Activated naive CD4-positive, alpha-beta T cell treated with anti-CD3 and anti-CD28 coated beads, Interleukin-2, amount 50 U/mL, for 24 hours (primary cell): ENCODE data around the gene PRKD1.

Experiments
- H3K27ac Mint-ChIP-seq: one replicate; pipeline ENCODE4 v1.8.0; 2021; ENCODE audit warnings: mild to moderate bottlenecking, mixed read lengths
- H3K27me3 Mint-ChIP-seq: one replicate; pipeline ENCODE4 v1.8.0; 2021; ENCODE audit warnings: mixed read lengths
- H3K36me3 Mint-ChIP-seq: one replicate; pipeline ENCODE4 v1.8.0; 2021; ENCODE audit warnings: mixed read lengths
- H3K4me1 Mint-ChIP-seq: one replicate; pipeline ENCODE4 v1.8.0; 2021; ENCODE audit warnings: mixed read lengths
- H3K4me3 Mint-ChIP-seq: one replicate; pipeline ENCODE4 v1.8.0; 2021; ENCODE audit warnings: mild to moderate bottlenecking, mixed read lengths
- H3K9me3 Mint-ChIP-seq: one replicate; pipeline ENCODE4 v1.8.0; 2021; ENCODE audit warnings: mixed read lengths

The PRKD1 gene

DNA sequence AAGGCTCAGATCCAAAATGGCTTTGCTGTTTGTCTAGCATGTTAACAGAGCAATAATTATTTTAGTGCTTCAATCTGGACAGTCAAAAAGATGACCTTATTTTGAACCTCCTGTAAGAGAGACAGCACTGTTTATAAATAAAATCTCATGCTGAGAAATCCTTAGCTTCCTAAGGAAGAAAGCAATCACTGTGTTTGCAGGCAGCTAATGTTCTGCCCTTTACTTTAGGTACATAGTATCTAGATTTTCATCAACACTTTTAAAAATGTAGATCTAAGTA lies 105.3 kb downstream of the PRKD1 start:
- H3K4me3 Mint-ChIP-seq, result no peak overlapping the region
- peaks cover 5% of the 10 kb centered on the region for H3K9me3 Mint-ChIP-seq
- H3K36me3 Mint-ChIP-seq, result no peaks in the 10 kb centered on the region
- no peak overlapping the region for H3K27ac Mint-ChIP-seq
- no peaks in the 10 kb centered on the region for H3K27me3 Mint-ChIP-seq
- no peaks in the 10 kb centered on the region for H3K4me1 Mint-ChIP-seq

DNA sequence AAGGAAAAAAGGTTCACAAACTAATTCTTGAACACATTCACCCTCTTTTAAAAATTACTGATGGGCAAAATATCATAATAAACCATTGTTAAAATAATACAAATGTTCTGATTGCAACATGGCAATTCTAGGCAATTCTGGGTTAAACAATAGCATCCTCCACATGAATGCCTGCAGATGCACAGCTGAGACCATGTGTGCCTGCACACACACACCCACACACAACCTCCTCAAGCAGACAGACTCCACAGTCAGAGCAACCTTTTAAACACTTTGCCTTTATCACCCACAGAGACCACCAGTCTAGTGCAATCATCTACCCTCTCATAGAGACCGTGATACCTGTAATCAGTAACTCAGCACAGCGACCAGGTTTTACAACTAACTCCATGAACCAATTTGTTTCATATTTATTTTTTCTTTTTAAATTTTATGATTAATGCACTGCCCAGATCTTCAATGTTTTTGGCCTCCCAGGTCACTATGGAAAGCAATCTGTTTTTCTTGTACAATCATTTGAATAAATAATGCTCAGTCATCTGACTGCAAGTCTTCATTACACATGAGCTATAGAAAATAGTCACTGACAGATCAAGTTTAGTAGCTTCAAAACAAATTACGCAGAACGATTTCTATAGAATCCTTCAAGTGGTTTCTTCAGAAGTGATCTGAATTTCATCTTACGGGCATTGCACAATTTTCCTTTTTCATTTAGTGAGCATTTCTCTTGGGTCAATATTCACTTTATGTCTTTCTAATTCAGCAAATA lies 105.8 kb downstream of the PRKD1 start:
- Mint-ChIP-seq H3K27me3 (no peaks in the 10 kb centered on the region), H3K9me3 (peaks cover 5% of the 10 kb centered on the region), H3K36me3 (no peaks in the 10 kb centered on the region), H3K4me1 (no peaks in the 10 kb centered on the region), H3K4me3 (no peak overlapping the region), H3K27ac (no peak overlapping the region)

GRCh38 chr14:29821242-29821641 lies 106.4 kb downstream of the PRKD1 start:
- Mint-ChIP-seq H3K4me1 (no peaks in the 10 kb centered on the region), H3K9me3 (peaks cover 5% of the 10 kb centered on the region), H3K4me3 (no peak overlapping the region), H3K36me3 (no peaks in the 10 kb centered on the region), H3K27me3 (no peaks in the 10 kb centered on the region), H3K27ac (no peak overlapping the region)

GRCh38 chr14:29820785-29821184 lies 106.9 kb downstream of the PRKD1 start:
- Mint-ChIP-seq H3K4me1 (no peaks in the 10 kb centered on the region), H3K4me3 (no peak overlapping the region), H3K36me3 (no peaks in the 10 kb centered on the region), H3K9me3 (peaks cover 5% of the 10 kb centered on the region), H3K27me3 (no peaks in the 10 kb centered on the region), H3K27ac (no peak overlapping the region)

- Mint-ChIP-seq H3K9me3 (no peaks in the 10 kb centered on the region), H3K36me3 (no peaks in the 10 kb centered on the region)
Measured at GRCh38 chr14:29817767-29818405, 109.8 kb downstream of the PRKD1 start.

GRCh38 chr14:29815016-29815674 lies 112.5 kb downstream of the PRKD1 start:
- H3K9me3 Mint-ChIP-seq, result no peaks in the 10 kb centered on the region
- no peaks in the 10 kb centered on the region for H3K27me3 Mint-ChIP-seq
- no peak overlapping the region for H3K4me3 Mint-ChIP-seq
- no peak overlapping the region for H3K27ac Mint-ChIP-seq
- H3K36me3 Mint-ChIP-seq, result no peaks in the 10 kb centered on the region
- H3K4me1 Mint-ChIP-seq, result no peaks in the 10 kb centered on the region

More at GRCh38 chr14:29817767-29818405, 109.8 kb downstream of the PRKD1 start:
- H3K27me3 Mint-ChIP-seq, result no peaks in the 10 kb centered on the region
- H3K4me1 Mint-ChIP-seq, result no peaks in the 10 kb centered on the region
- H3K27ac Mint-ChIP-seq, result no peak overlapping the region
- H3K4me3 Mint-ChIP-seq, result no peak overlapping the region

- no peak overlapping the region for H3K4me3 Mint-ChIP-seq
- no peaks in the 10 kb centered on the region for H3K4me1 Mint-ChIP-seq
- no peak overlapping the region for H3K27ac Mint-ChIP-seq
- no peaks in the 10 kb centered on the region for H3K9me3 Mint-ChIP-seq
- H3K27me3 Mint-ChIP-seq, result no peaks in the 10 kb centered on the region
- H3K36me3 Mint-ChIP-seq, result no peaks in the 10 kb centered on the region
Measured at GRCh38 chr14:29814156-29815015, 113.3 kb downstream of the PRKD1 start.

GRCh38 chr14:29810682-29811081 lies 117.0 kb downstream of the PRKD1 start:
- H3K27ac Mint-ChIP-seq, result no peak overlapping the region
- H3K9me3 Mint-ChIP-seq, result no peaks in the 10 kb centered on the region
- no peaks in the 10 kb centered on the region for H3K36me3 Mint-ChIP-seq
- H3K4me3 Mint-ChIP-seq, result no peak overlapping the region
- H3K4me1 Mint-ChIP-seq, result no peaks in the 10 kb centered on the region
- H3K27me3 Mint-ChIP-seq, result no peaks in the 10 kb centered on the region

- Mint-ChIP-seq H3K9me3 (no peaks in the 10 kb centered on the region), H3K36me3 (no peaks in the 10 kb centered on the region), H3K27me3 (no peaks in the 10 kb centered on the region), H3K4me3 (no peak overlapping the region), H3K27ac (no peak overlapping the region), H3K4me1 (no peaks in the 10 kb centered on the region)
Measured at GRCh38 chr14:29810064-29810463, 117.6 kb downstream of the PRKD1 start.

- Mint-ChIP-seq H3K4me1 (no peaks in the 10 kb centered on the region), H3K4me3 (no peak overlapping the region), H3K36me3 (no peaks in the 10 kb centered on the region)
Measured at GRCh38 chr14:29806124-29806517, 121.5 kb downstream of the PRKD1 start.

GRCh38 chr14:29805415-29806123 lies 122.1 kb downstream of the PRKD1 start:
- no peak overlapping the region for H3K4me3 Mint-ChIP-seq
- H3K27ac Mint-ChIP-seq, result no peak overlapping the region
- H3K27me3 Mint-ChIP-seq, result no peaks in the 10 kb centered on the region
- no peaks in the 10 kb centered on the region for H3K9me3 Mint-ChIP-seq
- no peaks in the 10 kb centered on the region for H3K36me3 Mint-ChIP-seq
- no peaks in the 10 kb centered on the region for H3K4me1 Mint-ChIP-seq

More at GRCh38 chr14:29806124-29806517, 121.5 kb downstream of the PRKD1 start:
- H3K9me3 Mint-ChIP-seq, result no peaks in the 10 kb centered on the region
- H3K27me3 Mint-ChIP-seq, result no peaks in the 10 kb centered on the region
- no peak overlapping the region for H3K27ac Mint-ChIP-seq

DNA sequence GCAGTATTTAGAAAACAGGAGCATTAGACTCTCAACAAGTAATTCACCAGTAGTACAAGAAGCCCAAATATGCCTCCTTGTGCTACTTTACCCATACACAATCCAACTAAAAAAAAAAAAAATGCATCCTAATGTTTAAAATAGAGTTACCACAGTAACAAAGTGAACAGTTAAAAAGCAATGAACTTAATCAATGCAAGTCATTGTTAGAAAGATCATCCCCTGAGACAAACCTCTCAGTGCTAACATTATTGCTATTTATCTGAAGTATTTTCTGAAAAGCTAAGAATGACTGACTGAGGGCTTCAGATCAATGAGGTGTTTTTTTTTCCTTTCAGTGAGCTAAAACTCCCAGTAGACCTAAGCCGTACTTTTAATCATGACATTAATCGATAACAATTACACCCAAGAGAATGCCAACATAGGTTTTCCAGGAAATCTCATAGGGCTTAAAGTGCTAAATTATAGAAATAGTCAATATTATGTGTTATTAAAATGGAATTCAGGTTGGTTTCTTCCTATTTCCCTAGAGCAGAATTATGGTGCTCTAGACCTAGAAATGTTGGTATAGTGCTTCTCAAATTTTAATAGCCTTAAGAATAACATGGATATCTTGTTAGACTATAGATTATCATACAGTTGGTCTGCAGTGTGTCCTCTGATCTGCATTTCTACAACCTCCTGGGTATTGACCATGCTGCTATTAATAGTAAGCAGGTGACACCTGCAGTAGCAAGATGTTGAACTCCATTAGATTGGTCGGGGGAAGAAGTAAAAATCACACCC lies 123.0 kb downstream of the PRKD1 start:
- H3K4me3 Mint-ChIP-seq, result no peak overlapping the region
- no peaks in the 10 kb centered on the region for H3K36me3 Mint-ChIP-seq
- no peaks in the 10 kb centered on the region for H3K4me1 Mint-ChIP-seq
- H3K27me3 Mint-ChIP-seq, result no peaks in the 10 kb centered on the region
- H3K27ac Mint-ChIP-seq, result no peak overlapping the region
- H3K9me3 Mint-ChIP-seq, result no peaks in the 10 kb centered on the region

GRCh38 chr14:29803045-29803444 lies 124.6 kb downstream of the PRKD1 start:
- Mint-ChIP-seq H3K4me1 (no peaks in the 10 kb centered on the region), H3K4me3 (no peak overlapping the region), H3K27ac (no peak overlapping the region), H3K27me3 (no peaks in the 10 kb centered on the region), H3K36me3 (no peaks in the 10 kb centered on the region), H3K9me3 (no peaks in the 10 kb centered on the region)

DNA sequence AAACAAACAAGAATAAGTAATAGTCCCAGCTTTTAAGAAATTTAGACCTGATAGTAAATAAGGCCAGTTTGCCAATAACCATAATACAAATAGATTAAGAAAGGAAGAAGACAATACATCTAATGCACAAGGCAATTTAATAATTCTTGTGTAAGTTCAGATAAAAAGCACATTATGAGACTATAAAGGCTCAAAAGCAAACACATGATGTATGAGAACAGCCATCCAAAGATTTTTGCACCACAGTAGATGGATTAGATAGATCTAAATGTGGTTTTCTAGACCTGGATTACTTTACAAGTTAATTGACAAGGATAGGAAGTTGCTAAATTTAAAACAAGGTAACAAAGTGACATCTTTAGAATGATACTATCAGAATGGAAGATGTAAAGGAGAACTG lies 125.4 kb downstream of the PRKD1 start:
- Mint-ChIP-seq H3K4me3 (no peak overlapping the region), H3K27ac (no peak overlapping the region), H3K36me3 (no peaks in the 10 kb centered on the region), H3K27me3 (no peaks in the 10 kb centered on the region), H3K4me1 (no peaks in the 10 kb centered on the region), H3K9me3 (no peaks in the 10 kb centered on the region)
